ENCODE data around the gene GLI1. TPM values are rescaled to one million over a fixed set of nuclear protein-coding genes. Genes with fewer than 3 reads are reported as not detected.

GLI1 gene
- total RNA-seq, 1 donor from 2014 or later: 0.58 TPM

GRCh38 chr12:57430112-57430930 is 29.3 kb upstream of the GLI1 start:
- peaks cover 3% of the 10 kb centered on the region for H3K36me3 Mint-ChIP-seq (ENCODE audit: low read depth)
- no peaks in the 10 kb centered on the region for H3K27me3 Mint-ChIP-seq (ENCODE audit: low read depth)
- peak overlapping the region; percentile 97 for H3K4me3 Mint-ChIP-seq
- no peaks in the 10 kb centered on the region for H3K9me3 Mint-ChIP-seq
- DNase-seq (ENCODE audit: low read depth, low spot score): peak; percentile 36
- no peak for TF ChIP-seq CTCF (conservative IDR thresholded peaks at IDR 0.05)
- H3K4me1 Mint-ChIP-seq: peaks cover 29% of the 10 kb centered on the region
- H3K27ac Mint-ChIP-seq (ENCODE audit: unreplicated experiment): peak overlapping the region; percentile 97

GRCh38 chr12:57430931-57431566 is 28.5 kb upstream of the GLI1 start, which contains the start of gene R3HDM2:
TSS of gene R3HDM2 (minus strand) at chr12:57431043. CDS start at chr12:57310428, 120,615 bp downstream.
- Mint-ChIP-seq H3K4me1 (peaks cover 29% of the 10 kb centered on the region), H3K27ac (ENCODE audit: unreplicated experiment) (peak within 1 kb of the TSS; percentile 97), H3K4me3 (peak within 1 kb of the TSS; percentile 97), H3K27me3 (ENCODE audit: low read depth) (no peaks in the 10 kb centered on the region), H3K9me3 (no peaks in the 10 kb centered on the region), H3K36me3 (ENCODE audit: low read depth) (no peaks in the 10 kb centered on the region)
- TF ChIP-seq CTCF (conservative IDR thresholded peaks at IDR 0.05): no peak
- peak; percentile 84 for DNase-seq (ENCODE audit: low read depth, low spot score)

DNA sequence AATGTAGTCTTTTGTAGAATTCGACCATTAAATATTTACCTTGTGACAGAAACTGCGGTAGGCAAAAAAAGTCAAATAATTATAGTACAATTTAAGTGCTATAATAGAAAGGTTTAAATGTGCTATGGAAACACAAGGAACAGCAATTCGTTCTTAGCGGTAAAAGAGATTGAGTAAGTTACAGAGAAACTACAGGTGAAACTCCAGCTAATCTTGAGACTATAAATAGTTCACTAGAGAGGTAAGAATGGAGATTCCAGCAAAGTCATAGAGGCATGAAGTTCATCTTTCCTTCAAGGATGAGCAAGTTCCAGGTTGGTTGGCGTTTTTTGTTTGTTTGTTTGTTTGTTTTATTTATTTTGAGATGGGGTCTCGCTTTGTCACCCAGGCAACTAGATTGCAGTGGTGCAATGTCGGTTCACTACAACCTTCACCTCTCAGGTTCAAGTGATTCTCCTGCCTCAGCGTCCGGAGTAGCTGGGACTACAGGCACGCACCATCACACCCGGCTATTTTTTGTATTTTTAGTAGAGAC is 27.9 kb upstream of the GLI1 start:
- no peak for DNase-seq (ENCODE audit: low read depth, low spot score)
- Mint-ChIP-seq H3K36me3 (ENCODE audit: low read depth) (no peaks in the 10 kb centered on the region), H3K27me3 (ENCODE audit: low read depth) (no peaks in the 10 kb centered on the region), H3K9me3 (no peaks in the 10 kb centered on the region), H3K4me3 (peak overlapping the region; percentile 93), H3K27ac (ENCODE audit: unreplicated experiment) (peak overlapping the region; percentile 97), H3K4me1 (peaks cover 29% of the 10 kb centered on the region)
- TF ChIP-seq CTCF (conservative IDR thresholded peaks at IDR 0.05): no peak

DNA sequence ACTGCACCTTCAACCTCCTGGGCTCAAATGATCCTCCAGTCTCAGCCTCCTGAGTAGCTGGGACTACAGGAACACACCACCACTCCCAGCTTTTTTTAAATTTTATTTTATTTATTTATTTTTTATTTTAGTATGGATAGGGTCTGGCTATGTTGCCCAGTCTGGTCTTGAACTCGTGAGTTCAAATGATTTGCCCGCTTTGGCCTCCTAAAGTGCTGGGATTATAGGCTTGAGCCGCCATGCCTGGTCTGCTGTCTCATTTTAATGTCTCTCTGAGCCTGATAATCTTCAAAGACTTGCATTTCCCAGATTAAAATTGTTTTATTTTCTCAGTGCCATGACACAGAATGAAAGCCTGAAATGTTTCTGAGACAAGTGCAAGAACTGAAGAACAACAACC is 26.2 kb upstream of the GLI1 start:
- no peaks in the 10 kb centered on the region for H3K9me3 Mint-ChIP-seq
- H3K4me3 Mint-ChIP-seq: no peak overlapping the region
- no peak for DNase-seq (ENCODE audit: low read depth, low spot score)
- H3K27ac Mint-ChIP-seq (ENCODE audit: unreplicated experiment): no peak overlapping the region
- TF ChIP-seq CTCF (conservative IDR thresholded peaks at IDR 0.05): no peak
- no peaks in the 10 kb centered on the region for H3K36me3 Mint-ChIP-seq (ENCODE audit: low read depth)
- H3K27me3 Mint-ChIP-seq (ENCODE audit: low read depth): no peaks in the 10 kb centered on the region
- H3K4me1 Mint-ChIP-seq: peaks cover 21% of the 10 kb centered on the region

- Mint-ChIP-seq H3K4me1 (peaks cover 15% of the 10 kb centered on the region), H3K36me3 (ENCODE audit: low read depth) (no peaks in the 10 kb centered on the region), H3K4me3 (peak within 1 kb of the TSS; percentile 53), H3K27ac (ENCODE audit: unreplicated experiment) (no peak within 1 kb of the TSS), H3K9me3 (no peaks in the 10 kb centered on the region), H3K27me3 (ENCODE audit: low read depth) (no peaks in the 10 kb centered on the region)
- no peak for TF ChIP-seq CTCF (conservative IDR thresholded peaks at IDR 0.05)
- DNase-seq (ENCODE audit: low read depth, low spot score): no peak
Observed at GRCh38 chr12:57434517-57435223, 24.9 kb upstream of the GLI1 start, which contains the start of gene INHBC. TSS of gene INHBC (plus strand) at chr12:57434784. CDS start at chr12:57434887, 103 bp downstream.

All from neural crest cell (in vitro differentiated cells).